ENCODE results near the gene LMX1B. TPM values are rescaled to one million over a fixed set of nuclear protein-coding genes. Genes with fewer than 3 reads are reported as not detected.

Gene LMX1B
- total RNA-seq, 1 experiment from 2014 or later: 11.3 TPM

DNA sequence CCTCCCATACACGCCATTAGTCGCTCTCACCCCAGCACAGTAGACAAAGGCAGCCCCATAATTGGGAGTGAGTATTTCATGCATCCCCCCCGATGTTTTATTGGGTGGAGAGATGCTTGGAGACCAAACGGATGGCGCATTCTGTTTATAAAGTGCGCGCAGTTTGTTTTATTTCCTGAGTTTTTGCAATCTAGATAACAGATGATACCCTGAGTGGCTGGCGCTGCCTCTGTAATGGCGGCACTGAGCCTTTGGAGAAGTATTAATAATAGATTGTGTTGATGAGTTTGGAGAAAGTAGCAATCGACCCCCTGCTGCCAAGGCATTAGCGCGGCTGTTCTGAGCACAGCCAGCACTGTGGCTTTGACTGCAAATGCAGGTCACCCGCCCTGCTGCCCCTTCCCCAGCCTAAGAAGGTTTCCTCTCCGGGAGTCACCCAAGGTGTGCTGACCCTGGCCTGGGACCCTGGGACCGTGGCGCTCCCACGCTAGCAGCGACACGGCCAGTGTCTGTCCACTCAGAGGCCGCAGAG, 74.3 kb downstream of the LMX1B start:
- POLR2A ChIA-PET: no interaction called here
- ATAC-seq (no peak), DNase-seq (ENCODE audit: low read depth, low spot score) (no peak)
- Histone ChIP-seq H3K27ac (ENCODE audit: low read depth, low read length) (no peak overlapping the region), H4K20me1 (ENCODE audit: insufficient read depth) (no peaks in the 10 kb centered on the region), H3K9me3 (ENCODE audit: control insufficient read depth in 1 of 2, insufficient read depth in 1 of 2, low read depth in 1 of 2, low read length in 2 of 2) (no peaks in the 10 kb centered on the region), H3K4me3 (replicated peaks in 1 of 2; ENCODE audit: low read depth in 1 of 2, low read length in 2 of 2) (no peak overlapping the region), H3K9me2 (ENCODE audit: insufficient read depth) (no peaks in the 10 kb centered on the region), H3K27me3 (ENCODE audit: insufficient read depth, low read length) (no peaks in the 10 kb centered on the region), H3K4me2 (ENCODE audit: low read length) (no peak overlapping the region), H2AFZ (ENCODE audit: low read depth, low read length, poor library complexity, severe bottlenecking) (no peak overlapping the region), H3K9ac (ENCODE audit: low read length) (no peak overlapping the region), H3K79me2 (ENCODE audit: insufficient read depth, low read length) (no peaks in the 10 kb centered on the region), H3K36me3 (ENCODE audit: control insufficient read depth in 1 of 2, insufficient read depth in 2 of 2, low read length in 2 of 2) (no peaks in the 10 kb centered on the region), H3K4me1 (ENCODE audit: control insufficient read depth in 1 of 2, insufficient read depth in 2 of 2, low read length in 2 of 2) (0 out of 4 replicates have a peak, but pooled peaks cover 0 to 3% of the 10 kb centered on the region in 2 experiments)
- CTCF ChIA-PET: interaction anchor here (2.8 to 3.1 kb wide), 2 partner anchors 13 to 18 kb away, joined by 39 to 47 read pairs; no protein-coding TSS in a partner anchor
- RAD21 ChIA-PET (ENCODE audit: low non-redundant PET in 1 of 2, low total read pairs in 2 of 2, uncharacterized antibody in 2 of 2, unreplicated experiment in 2 of 2): no interaction called here
- intact Hi-C loops (cut with micrococcal nuclease): no loop called here
- no peak for TF ChIP-seq YY1 (IDR thresholded peaks at IDR 0.05; ENCODE audit: extremely low read depth, insufficient replicate concordance, low read depth, low read length)
- TF ChIP-seq POLR2A (IDR thresholded peaks at IDR 0.05; ENCODE audit: borderline replicate concordance, extremely low read depth, insufficient read depth, insufficient read length): no peak
- no peak for TF ChIP-seq JUND (IDR thresholded peaks at IDR 0.05)
- no TSS peak for BruUV-seq (replicated peaks)

GRCh38 chr9:126688617-126689016, 74.9 kb downstream of the LMX1B start:
- ATAC-seq (no peak), DNase-seq (ENCODE audit: low read depth, low spot score) (no peak)
- no peaks in the 10 kb centered on the region for H3K9me2 ChIP-seq (ENCODE audit: insufficient read depth)
- H2AFZ ChIP-seq (ENCODE audit: low read depth, low read length, poor library complexity, severe bottlenecking): no peak overlapping the region
- intact Hi-C loops (cut with micrococcal nuclease): no loop called here
- H3K27ac ChIP-seq (ENCODE audit: low read depth, low read length): no peak overlapping the region
- H3K79me2 ChIP-seq (ENCODE audit: insufficient read depth, low read length): no peaks in the 10 kb centered on the region
- ChIA-PET CTCF (interaction anchor here (2.8 to 3.1 kb wide), 3 partner anchors 9 to 17 kb away, joined by 39 to 47 read pairs (median 41); no protein-coding TSS in a partner anchor), POLR2A (no interaction called here), RAD21 (ENCODE audit: low non-redundant PET in 1 of 2, low total read pairs in 2 of 2, uncharacterized antibody in 2 of 2, unreplicated experiment in 2 of 2) (interaction anchor here in 1 of 2 experiments (1.3 kb wide), 1 partner anchor 93 kb away, joined by 3 read pairs; no protein-coding TSS in a partner anchor)
- H3K4me1 ChIP-seq (ENCODE audit: control insufficient read depth in 1 of 2, insufficient read depth in 2 of 2, low read length in 2 of 2): 0 out of 4 replicates have a peak, but pooled peaks cover 0 to 3% of the 10 kb centered on the region in 2 experiments
- no peaks in the 10 kb centered on the region for H3K9me3 ChIP-seq (ENCODE audit: control insufficient read depth in 1 of 2, insufficient read depth in 1 of 2, low read depth in 1 of 2, low read length in 2 of 2)
- no peaks in the 10 kb centered on the region for H3K36me3 ChIP-seq (ENCODE audit: control insufficient read depth in 1 of 2, insufficient read depth in 2 of 2, low read length in 2 of 2)
- TF ChIP-seq RAD21 (IDR thresholded peaks at IDR 0.05; ENCODE audit: low read depth): no peak
- TF ChIP-seq ZNF274 (IDR thresholded peaks at IDR 0.05; ENCODE audit: low read depth, low read length): no peak
- no peak for TF ChIP-seq POLR2A (IDR thresholded peaks at IDR 0.05; ENCODE audit: borderline replicate concordance, extremely low read depth, insufficient read depth, insufficient read length)
- TF ChIP-seq SIN3A (IDR thresholded peaks at IDR 0.05; ENCODE audit: low read depth): no peak
- no peak for TF ChIP-seq YY1 (IDR thresholded peaks at IDR 0.05; ENCODE audit: extremely low read depth, insufficient replicate concordance, low read depth, low read length)
- no peak for TF ChIP-seq REST (IDR thresholded peaks at IDR 0.05; ENCODE audit: low read depth)
- no peak for TF ChIP-seq CBX3 (IDR thresholded peaks at IDR 0.05; ENCODE audit: low read depth)
- no peak for TF ChIP-seq EGR1 (IDR thresholded peaks at IDR 0.05; ENCODE audit: low read depth)
- TF ChIP-seq, protein P1, sequence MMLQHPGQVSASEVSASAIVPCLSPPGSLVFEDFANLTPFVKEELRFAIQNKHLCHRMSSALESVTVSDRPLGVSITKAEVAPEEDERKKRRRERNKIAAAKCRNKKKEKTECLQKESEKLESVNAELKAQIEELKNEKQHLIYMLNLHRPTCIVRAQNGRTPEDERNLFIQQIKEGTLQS (IDR thresholded peaks at IDR 0.05): no peak
- no peaks in the 10 kb centered on the region for H4K20me1 ChIP-seq (ENCODE audit: insufficient read depth)
- BruUV-seq (replicated peaks): no TSS peak
- H3K27me3 ChIP-seq (ENCODE audit: insufficient read depth, low read length): no peaks in the 10 kb centered on the region
- no peak overlapping the region for H3K4me2 ChIP-seq (ENCODE audit: low read length)
- no peak overlapping the region for H3K9ac ChIP-seq (ENCODE audit: low read length)
- no peak overlapping the region for H3K4me3 ChIP-seq (replicated peaks in 1 of 2; ENCODE audit: low read depth in 1 of 2, low read length in 2 of 2)

All from HCT116 (cell line).